WTC11 (cell line): ENCODE data around the gene AQP12B. TPM values are rescaled to one million over a fixed set of nuclear protein-coding genes. Genes with fewer than 3 reads are reported as not detected.

ENCODE experiments used
- ATAC-seq: fragments of 200-7000 bp; cut with Tn5 transposase; 2 replicates; pipeline ENCODE4 v1.10.0; 2021; ENCODE audit warnings: mild to moderate bottlenecking, moderate library complexity
- CTCF ChIA-PET: fragments of 300-600 bp; sonication (Branson Sonifier 250); formaldehyde crosslinking; loops from one replicate; lab custom pipeline; 2021; ENCODE audit warnings: antibody characterized with exemption; lab: Charles Lee
- POLR2A ChIA-PET: fragments of 350-600 bp; sonication (Branson Sonifier 250); formaldehyde crosslinking; loops from one replicate; lab custom pipeline; 2021; ENCODE audit warnings: antibody characterized with exemption; lab: Charles Lee
- DNase-seq: peaks from one replicate; pipeline ENCODE4 v3.0.0; 2021; ENCODE audit warnings: low spot score
- H3K27ac Mint-ChIP-seq: 2 replicates; pipeline ENCODE4 v1.8.0; 2021; ENCODE audit warnings: mixed read lengths
- H3K27me3 Mint-ChIP-seq: 2 replicates; pipeline ENCODE4 v1.8.0; 2021; ENCODE audit warnings: low read depth, mild to moderate bottlenecking, moderate library complexity, mixed read lengths
- H3K36me3 Mint-ChIP-seq: 2 replicates; pipeline ENCODE4 v1.8.0; 2021; ENCODE audit warnings: mixed read lengths
- H3K4me1 Mint-ChIP-seq: 2 replicates; pipeline ENCODE4 v1.8.0; 2022; ENCODE audit warnings: mixed read lengths
- H3K4me3 Mint-ChIP-seq: 2 replicates; pipeline ENCODE4 v1.8.0; 2021; ENCODE audit warnings: mild to moderate bottlenecking, moderate library complexity, mixed read lengths
- H3K9me3 Mint-ChIP-seq: 2 replicates; pipeline ENCODE4 v1.8.0; 2021; ENCODE audit warnings: mixed read lengths
- ATF6 ChIP-seq: sonication (generic); formaldehyde crosslinking; IDR thresholded peaks from 2 replicates; pipeline ENCODE4 v1.8.1; 2023; ENCODE audit warnings: mild to moderate bottlenecking, missing genetic modification reagents
- CBFB ChIP-seq: sonication (generic); formaldehyde crosslinking; IDR thresholded peaks from 2 replicates; pipeline ENCODE4 v1.8.1; 2022; ENCODE audit warnings: mild to moderate bottlenecking, low read depth, missing genetic modification reagents
- EMX1 ChIP-seq: fragments of 250-450 bp; sonication (Bioruptor Pico); IDR thresholded peaks from 2 replicates; pipeline ENCODE4 v1.8.0; 2021; ENCODE audit warnings: mild to moderate bottlenecking
- FOXJ3 ChIP-seq: sonication (generic); formaldehyde crosslinking; IDR thresholded peaks from 2 replicates; pipeline ENCODE4 v1.9.0; 2021; ENCODE audit warnings: missing genetic modification reagents, mild to moderate bottlenecking, borderline replicate concordance
- FOXP1 ChIP-seq: sonication (generic); formaldehyde crosslinking; IDR thresholded peaks from 2 replicates; pipeline ENCODE4 v1.8.0; 2022; ENCODE audit warnings: missing genetic modification reagents, mild to moderate bottlenecking, moderate library complexity, borderline replicate concordance
- GTF2I ChIP-seq: fragments of 250-450 bp; sonication (Bioruptor Pico); conservative IDR thresholded peaks from 2 replicates; pipeline ENCODE4 v1.4.0; 2021; ENCODE audit warnings: mild to moderate bottlenecking
- JUN ChIP-seq: sonication (generic); formaldehyde crosslinking; IDR thresholded peaks from 2 replicates; pipeline ENCODE4 v1.8.0; 2023; ENCODE audit warnings: mild to moderate bottlenecking, missing genetic modification reagents
- MLX ChIP-seq: sonication (generic); formaldehyde crosslinking; IDR thresholded peaks from 2 replicates; pipeline ENCODE4 v1.8.1; 2023; ENCODE audit warnings: mild to moderate bottlenecking, missing genetic modification reagents, moderate library complexity
- NR1H2 ChIP-seq: sonication (generic); formaldehyde crosslinking; IDR thresholded peaks from 2 replicates; pipeline ENCODE4 v1.9.0; 2021; ENCODE audit warnings: mild to moderate bottlenecking, moderate library complexity, missing genetic modification reagents
- TEAD1 ChIP-seq: sonication (generic); formaldehyde crosslinking; IDR thresholded peaks from 2 replicates; pipeline ENCODE4 v1.8.0; 2022; ENCODE audit warnings: mild to moderate bottlenecking, missing genetic modification reagents
- total RNA-seq: library from RNA; stranded (reverse); gene quantifications from 3 replicates; pipeline ENCODE4 v1.2.3, GENCODE V29; 2021
- TF ChIP-seq, protein P1 (sequence below): sonication (generic); formaldehyde crosslinking; IDR thresholded peaks from 2 replicates; pipeline ENCODE4 v1.8.1; 2023; ENCODE audit warnings: mild to moderate bottlenecking, missing genetic modification reagents
- TF ChIP-seq, protein P2 (sequence below): sonication (generic); formaldehyde crosslinking; IDR thresholded peaks from 2 replicates; pipeline ENCODE4 v1.8.0; 2022; ENCODE audit warnings: mild to moderate bottlenecking, missing genetic modification reagents

Gene AQP12B
- total RNA-seq, 1 experiment from 2014 or later = not detected

DNA sequence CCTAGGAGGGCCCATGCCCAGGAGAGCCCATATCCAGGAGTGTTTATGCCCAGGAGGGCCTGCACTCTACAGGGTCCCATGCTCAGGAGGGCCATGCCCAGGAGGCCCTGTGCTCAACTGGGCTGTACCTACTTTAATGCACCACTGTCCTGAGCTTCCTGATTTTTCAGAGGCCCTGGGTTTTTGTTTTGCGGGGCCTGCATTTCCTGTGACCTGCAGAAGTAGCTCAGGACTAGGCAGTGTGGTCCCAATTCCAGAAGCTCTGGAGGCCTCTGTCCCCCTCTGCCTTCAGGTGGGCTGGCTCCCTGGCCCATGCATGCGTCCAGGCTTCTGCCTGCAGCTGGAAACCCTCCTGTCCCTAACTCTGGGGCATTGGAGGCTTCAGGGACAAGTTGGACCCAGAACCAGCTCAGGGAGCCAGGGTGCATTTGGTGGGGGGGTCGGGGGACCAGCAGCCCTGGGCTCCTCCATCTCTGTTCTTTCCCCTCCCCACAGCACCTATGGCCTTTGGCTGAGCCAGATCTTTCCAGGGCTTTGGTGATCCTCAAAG, 46.6 kb downstream of the AQP12B start:
- DNase-seq = no peak
- no peak for ATAC-seq
- H3K9me3 Mint-ChIP-seq = peaks cover 37% of the 10 kb centered on the region
- peaks cover 21% of the 10 kb centered on the region for H3K36me3 Mint-ChIP-seq
- no peak overlapping the region for H3K27ac Mint-ChIP-seq
- TF ChIP-seq EMX1 (CRISPR knock-in tag) = no peak
- POLR2A ChIA-PET = no interaction called here
- CTCF ChIA-PET = no interaction called here
- H3K4me1 Mint-ChIP-seq = no peaks in the 10 kb centered on the region
- H3K27me3 Mint-ChIP-seq = peaks cover 10% of the 10 kb centered on the region
- H3K4me3 Mint-ChIP-seq = no peak overlapping the region

GRCh38 chr2:240635121-240635997, 47.3 kb downstream of the AQP12B start:
- DNase-seq = no peak
- no peak overlapping the region for H3K27ac Mint-ChIP-seq
- TF ChIP-seq, protein P1, sequence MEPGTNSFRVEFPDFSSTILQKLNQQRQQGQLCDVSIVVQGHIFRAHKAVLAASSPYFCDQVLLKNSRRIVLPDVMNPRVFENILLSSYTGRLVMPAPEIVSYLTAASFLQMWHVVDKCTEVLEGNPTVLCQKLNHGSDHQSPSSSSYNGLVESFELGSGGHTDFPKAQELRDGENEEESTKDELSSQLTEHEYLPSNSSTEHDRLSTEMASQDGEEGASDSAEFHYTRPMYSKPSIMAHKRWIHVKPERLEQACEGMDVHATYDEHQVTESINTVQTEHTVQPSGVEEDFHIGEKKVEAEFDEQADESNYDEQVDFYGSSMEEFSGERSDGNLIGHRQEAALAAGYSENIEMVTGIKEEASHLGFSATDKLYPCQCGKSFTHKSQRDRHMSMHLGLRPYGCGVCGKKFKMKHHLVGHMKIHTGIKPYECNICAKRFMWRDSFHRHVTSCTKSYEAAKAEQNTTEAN (CRISPR knock-in tag) = no peak
- TF ChIP-seq CBFB (no peak), NR1H2 (CRISPR knock-in tag) (no peak), TEAD1 (CRISPR knock-in tag) (no peak), ATF6 (no peak), JUN (CRISPR knock-in tag) (no peak), FOXJ3 (CRISPR knock-in tag) (no peak), FOXP1 (no peak)
- TF ChIP-seq, protein P2, sequence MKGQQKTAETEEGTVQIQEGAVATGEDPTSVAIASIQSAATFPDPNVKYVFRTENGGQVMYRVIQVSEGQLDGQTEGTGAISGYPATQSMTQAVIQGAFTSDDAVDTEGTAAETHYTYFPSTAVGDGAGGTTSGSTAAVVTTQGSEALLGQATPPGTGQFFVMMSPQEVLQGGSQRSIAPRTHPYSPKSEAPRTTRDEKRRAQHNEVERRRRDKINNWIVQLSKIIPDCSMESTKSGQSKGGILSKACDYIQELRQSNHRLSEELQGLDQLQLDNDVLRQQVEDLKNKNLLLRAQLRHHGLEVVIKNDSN = no peak
- no peaks in the 10 kb centered on the region for H3K4me1 Mint-ChIP-seq
- H3K9me3 Mint-ChIP-seq = peaks cover 37% of the 10 kb centered on the region
- ATAC-seq = no peak
- H3K27me3 Mint-ChIP-seq = peaks cover 10% of the 10 kb centered on the region
- ChIA-PET POLR2A (no interaction called here), CTCF (no interaction called here)
- peaks cover 21% of the 10 kb centered on the region for H3K36me3 Mint-ChIP-seq
- no peak overlapping the region for H3K4me3 Mint-ChIP-seq

DNA sequence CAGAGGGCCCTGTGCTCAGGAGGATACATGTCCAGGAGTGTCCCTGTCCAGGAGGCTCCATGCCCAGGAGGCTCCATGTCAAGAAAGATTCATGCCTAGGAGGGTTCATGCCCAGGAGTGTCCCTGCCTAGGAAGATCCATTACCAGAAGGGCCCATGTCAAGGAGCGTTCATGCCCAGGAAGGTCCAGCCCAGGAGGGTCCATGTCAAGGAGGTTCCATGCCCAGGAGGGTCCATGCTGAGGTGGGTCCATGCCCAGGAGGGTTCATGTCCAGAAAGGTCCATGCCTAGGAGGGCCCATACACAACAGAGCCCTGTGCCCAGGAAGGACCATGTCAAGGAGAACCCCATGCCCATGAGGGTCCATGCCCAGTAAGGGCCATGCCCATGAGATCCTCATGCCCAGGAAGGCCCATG, 50.4 kb downstream of the AQP12B start:
- ChIA-PET POLR2A (no interaction called here), CTCF (no interaction called here)
- Mint-ChIP-seq H3K36me3 (peaks cover 21% of the 10 kb centered on the region), H3K4me3 (no peak overlapping the region), H3K9me3 (peaks cover 37% of the 10 kb centered on the region), H3K4me1 (no peaks in the 10 kb centered on the region), H3K27me3 (peaks cover 7% of the 10 kb centered on the region), H3K27ac (no peak overlapping the region)
- ATAC-seq = no peak
- DNase-seq = no peak
- TF ChIP-seq NR1H2 (CRISPR knock-in tag) (no peak), GTF2I (CRISPR knock-in tag) (no peak), MLX (CRISPR knock-in tag) (no peak), ATF6 (no peak)
